ENCODE measurements around the gene NOL6. TPM values are rescaled to one million over a fixed set of nuclear protein-coding genes. Genes with fewer than 3 reads are reported as not detected.
"Not testable (repeated sequence)": the region's sequence is repeated elsewhere in the genome, so short reads cannot be mapped to it uniquely, and the experiment has no call there.

The NOL6 gene
- total and polyA plus RNA-seq, 8 donors, result 23.3 to 48.3 (median 27.8) TPM

DNA sequence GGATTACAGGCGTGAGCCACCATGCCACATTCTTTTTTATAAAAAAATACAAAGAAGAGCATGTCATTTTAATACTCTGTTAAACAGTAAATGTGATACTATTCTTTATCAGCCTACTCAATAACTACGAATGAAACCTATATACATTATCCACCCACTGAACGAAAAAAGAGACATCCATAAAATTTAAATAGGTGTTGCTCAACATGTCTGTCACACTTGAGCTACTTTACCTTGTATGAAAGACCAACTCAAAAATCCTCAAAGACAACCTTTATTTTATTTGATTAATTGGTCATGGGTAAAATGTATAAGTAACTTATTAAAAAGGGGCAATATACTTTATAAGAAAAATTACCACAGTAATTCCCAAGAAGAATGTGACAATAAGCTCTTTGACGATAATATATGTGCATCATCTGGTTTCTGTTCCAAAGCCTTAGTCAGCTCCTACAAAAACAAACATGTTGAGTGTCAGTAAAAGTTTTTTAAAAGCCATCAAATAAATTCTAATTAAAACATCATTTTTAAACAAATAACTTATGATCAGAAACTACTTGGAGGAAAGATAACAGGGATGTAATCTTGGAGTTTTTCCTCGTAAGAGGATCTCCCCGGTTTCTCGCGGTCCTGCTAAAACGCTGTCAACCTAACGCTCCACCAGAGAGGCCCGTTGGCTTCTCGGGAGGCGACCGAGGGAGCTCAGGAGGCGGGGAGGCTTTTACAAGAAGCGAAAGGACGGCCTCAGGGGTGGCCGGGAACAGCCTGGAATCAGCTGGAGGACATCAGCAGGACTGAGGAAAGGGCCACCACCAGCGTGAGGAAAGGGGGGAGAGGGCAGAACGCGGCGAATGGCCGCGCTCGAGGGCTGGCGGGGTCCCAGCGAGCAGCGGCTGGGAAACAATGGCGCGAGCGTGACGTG lies 36.8 kb upstream of the NOL6 start:
- Histone ChIP-seq H3K27ac (peak overlapping the region; percentile 84 to 88), H3K9me3 (peaks cover 0 to 2% of the 10 kb centered on the region in 2 donors), H3K27me3 (no peaks in the 10 kb centered on the region), H3K36me3 (no peaks in the 10 kb centered on the region), H3K4me1 (peaks cover 0 to 8% of the 10 kb centered on the region in 2 donors), H3K4me3 (peak overlapping the region; percentile 37 to 42)
- DNase-seq (peak; percentile 54 to 89 (median 76)), ATAC-seq (peak; percentile 80)
- TF ChIP-seq, protein P1, sequence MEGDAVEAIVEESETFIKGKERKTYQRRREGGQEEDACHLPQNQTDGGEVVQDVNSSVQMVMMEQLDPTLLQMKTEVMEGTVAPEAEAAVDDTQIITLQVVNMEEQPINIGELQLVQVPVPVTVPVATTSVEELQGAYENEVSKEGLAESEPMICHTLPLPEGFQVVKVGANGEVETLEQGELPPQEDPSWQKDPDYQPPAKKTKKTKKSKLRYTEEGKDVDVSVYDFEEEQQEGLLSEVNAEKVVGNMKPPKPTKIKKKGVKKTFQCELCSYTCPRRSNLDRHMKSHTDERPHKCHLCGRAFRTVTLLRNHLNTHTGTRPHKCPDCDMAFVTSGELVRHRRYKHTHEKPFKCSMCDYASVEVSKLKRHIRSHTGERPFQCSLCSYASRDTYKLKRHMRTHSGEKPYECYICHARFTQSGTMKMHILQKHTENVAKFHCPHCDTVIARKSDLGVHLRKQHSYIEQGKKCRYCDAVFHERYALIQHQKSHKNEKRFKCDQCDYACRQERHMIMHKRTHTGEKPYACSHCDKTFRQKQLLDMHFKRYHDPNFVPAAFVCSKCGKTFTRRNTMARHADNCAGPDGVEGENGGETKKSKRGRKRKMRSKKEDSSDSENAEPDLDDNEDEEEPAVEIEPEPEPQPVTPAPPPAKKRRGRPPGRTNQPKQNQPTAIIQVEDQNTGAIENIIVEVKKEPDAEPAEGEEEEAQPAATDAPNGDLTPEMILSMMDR (IDR thresholded peaks at IDR 0.05), result no peak
- intact Hi-C loops (cut with DNase I), result no loop called here

DNA sequence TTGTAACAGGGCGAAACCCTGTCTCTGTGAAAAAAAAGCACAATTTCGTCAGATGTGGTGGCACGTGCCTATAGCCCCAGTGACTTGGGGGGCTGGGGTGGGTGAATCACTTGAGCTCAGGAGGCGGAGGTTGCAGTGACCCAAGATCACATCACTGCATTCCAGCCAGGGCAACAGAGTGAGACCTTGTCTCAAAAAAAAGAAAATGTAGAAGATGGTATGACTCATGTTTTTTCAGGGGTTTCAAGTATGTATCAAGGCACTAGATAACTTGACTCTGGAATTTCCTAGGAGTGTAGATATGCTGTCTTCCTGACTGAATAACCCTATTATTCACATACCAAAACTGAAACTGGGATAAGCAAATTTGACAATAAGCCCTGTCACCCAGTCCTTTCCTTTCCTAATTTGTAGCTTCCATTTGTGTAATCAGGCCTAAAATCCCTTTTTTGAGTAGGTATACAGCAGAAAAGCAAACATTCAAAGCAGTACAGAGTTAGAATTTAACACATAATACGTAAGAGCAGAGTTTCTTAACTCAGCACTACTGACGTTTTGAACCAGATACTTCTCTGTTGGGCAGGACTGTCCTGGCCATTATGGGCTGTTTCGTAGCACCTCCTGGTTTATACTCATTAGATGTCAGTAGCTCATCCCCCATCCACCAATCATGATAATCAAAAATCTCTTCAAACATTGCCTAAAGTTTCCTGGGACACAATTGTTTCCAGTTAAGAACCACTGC lies 33.1 kb upstream of the NOL6 start:
- Histone ChIP-seq H3K27ac (peak overlapping the region; percentile 49 to 63), H3K27me3 (no peaks in the 10 kb centered on the region), H3K4me1 (peaks cover 0 to 8% of the 10 kb centered on the region in 2 donors), H3K36me3 (no peaks in the 10 kb centered on the region), H3K4me3 (no peak overlapping the region), H3K9me3 (no peaks in the 10 kb centered on the region)
- TF ChIP-seq, protein P1 (IDR thresholded peaks at IDR 0.05), result no peak
- DNase-seq (peak in 1 of 4 donors; percentile 55), ATAC-seq (peak; percentile 75)
- intact Hi-C loops (cut with DNase I), result no loop called here

DNA sequence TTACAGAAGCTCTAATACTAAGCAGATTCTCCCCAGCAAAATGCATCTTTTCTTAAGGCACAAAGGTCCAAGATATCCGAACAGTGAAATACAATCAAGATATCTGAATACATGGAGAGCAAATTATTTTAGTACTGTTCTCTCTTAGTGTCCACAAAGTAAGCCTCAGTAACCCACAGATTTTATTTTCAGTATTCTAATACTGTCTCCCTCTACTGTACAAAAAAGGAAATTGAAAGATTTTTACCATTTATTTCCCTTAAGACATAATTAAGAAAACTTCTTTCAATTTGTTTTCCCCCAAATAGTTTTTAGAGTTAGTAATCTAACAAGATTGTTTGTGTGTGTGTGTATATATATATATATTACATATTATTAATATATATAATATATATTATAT lies 24.7 kb upstream of the NOL6 start:
- no peaks in the 10 kb centered on the region for H3K9me3 ChIP-seq
- no peaks in the 10 kb centered on the region for H3K36me3 ChIP-seq
- no peak overlapping the region for H3K4me3 ChIP-seq
- H3K27me3 ChIP-seq, result no peaks in the 10 kb centered on the region
- intact Hi-C loops (cut with DNase I), result no loop called here
- H3K27ac ChIP-seq, result no peak overlapping the region
- no peaks in the 10 kb centered on the region for H3K4me1 ChIP-seq
- DNase-seq (no peak), ATAC-seq (no peak)
- TF ChIP-seq, protein P1 (IDR thresholded peaks at IDR 0.05), result peak in 1 of 2 donors; percentile 21

DNA sequence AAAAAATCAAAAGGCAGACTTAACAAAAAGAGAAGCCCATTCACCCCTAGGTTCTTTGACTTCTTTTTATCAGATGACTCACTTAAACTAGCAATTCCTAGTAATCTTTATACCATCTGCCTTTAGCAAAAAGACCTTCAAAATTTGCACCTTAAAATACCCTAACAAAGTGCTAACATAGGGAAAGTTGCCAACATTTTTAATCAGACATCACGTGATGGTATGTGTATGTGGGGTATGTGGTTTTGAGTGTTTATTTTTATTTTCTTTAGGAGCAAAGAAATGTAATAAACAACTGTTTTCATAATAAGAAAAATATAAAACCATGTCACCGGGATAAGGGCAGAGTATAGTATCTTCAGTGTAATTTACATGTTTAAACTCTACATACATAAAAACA lies 20.1 kb upstream of the NOL6 start:
- H3K4me1 ChIP-seq; H3K27me3 ChIP-seq; intact Hi-C loops (cut with DNase I); H3K9me3 ChIP-seq; ATAC-seq; H3K36me3 ChIP-seq; DNase-seq; H3K4me3 ChIP-seq; H3K27ac ChIP-seq: not testable (repeated sequence)

DNA sequence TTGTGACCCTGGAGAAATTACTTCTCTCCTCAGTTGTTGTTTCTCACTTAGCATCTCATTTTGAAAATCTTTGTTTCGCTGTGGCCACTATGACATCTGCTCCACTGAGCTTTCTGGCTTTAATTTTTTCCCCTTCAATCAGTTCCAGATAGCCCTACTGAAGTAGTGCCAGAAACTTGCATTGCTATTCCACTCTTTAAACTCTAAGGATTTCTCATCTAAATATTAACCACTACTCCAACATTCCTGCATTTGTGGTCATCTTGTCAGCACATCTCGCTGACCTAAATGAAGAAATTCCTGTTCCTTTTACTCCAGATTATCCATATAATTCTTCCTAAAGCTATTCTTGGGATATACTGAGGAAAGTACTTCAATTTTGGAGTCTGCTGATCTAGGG lies 15.3 kb upstream of the NOL6 start:
- no peak for DNase-seq
- Histone ChIP-seq H3K9me3 (no peaks in the 10 kb centered on the region), H3K27me3 (no peaks in the 10 kb centered on the region), H3K4me3 (no peak overlapping the region), H3K27ac (no peak overlapping the region), H3K36me3 (no peaks in the 10 kb centered on the region), H3K4me1 (no peaks in the 10 kb centered on the region)
- intact Hi-C loops (cut with DNase I), result no loop called here
- TF ChIP-seq, protein P1 (IDR thresholded peaks at IDR 0.05), result no peak
- ATAC-seq, result no peak

DNA sequence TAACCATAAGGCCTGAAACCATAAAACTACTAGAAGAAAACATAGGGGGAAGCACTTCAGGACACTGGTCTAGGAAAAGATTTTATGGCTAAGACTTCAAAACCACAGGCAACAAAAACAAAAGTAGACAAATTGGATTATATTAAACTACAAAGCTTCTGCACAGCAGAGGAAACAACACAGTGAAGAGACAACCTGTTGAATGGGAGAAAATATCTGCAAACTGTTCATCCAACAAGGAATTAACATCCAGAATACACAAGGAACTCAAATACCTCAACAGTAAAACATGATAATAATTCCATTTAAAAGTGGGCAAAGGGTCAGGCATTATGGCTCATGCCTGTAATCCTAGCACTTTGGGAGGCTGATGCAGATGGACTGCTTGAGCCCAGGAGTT lies 11.6 kb upstream of the NOL6 start:
- DNase-seq; intact Hi-C loops (cut with DNase I); H3K36me3 ChIP-seq; H3K4me1 ChIP-seq; H3K4me3 ChIP-seq; H3K27ac ChIP-seq; ATAC-seq; H3K9me3 ChIP-seq; H3K27me3 ChIP-seq: not testable (repeated sequence)

Data from left lung (tissue), 10 donors.